NCI-H1092 (cell line): ENCODE data around the gene TMEM178A.

Experiments used
- DNase-seq: peaks from one replicate; lab custom pipeline; 2025; lab: John Stamatoyannopoulos, UW

Gene TMEM178A

GRCh38 chr2:39743269-39743776, 77.6 kb downstream of the TMEM178A start:
- DNase-seq = no peak

GRCh38 chr2:39755466-39755865, 89.7 kb downstream of the TMEM178A start:
- no peak for DNase-seq

GRCh38 chr2:39757156-39757555, 91.4 kb downstream of the TMEM178A start:
- DNase-seq = no peak

- DNase-seq = no peak
Observed at GRCh38 chr2:39762448-39762847, 96.7 kb downstream of the TMEM178A start.
